HCT116 (cell line): ENCODE results near the gene PPP1R36. TPM values are rescaled to one million over a fixed set of nuclear protein-coding genes. Genes with fewer than 3 reads are reported as not detected.

Experiments
- ATAC-seq: fragments of 200-7000 bp; cut with Tn5 transposase; 2 replicates; pipeline ENCODE4 v1.9.1; 2020; ENCODE audit warnings: mild to moderate bottlenecking, moderate library complexity
- BruUV-seq: library from RNA; stranded (reverse); fragments of 400-500 nt; replicated peaks from 2 replicates; lab custom pipeline; 2021; lab: Mats Ljungman, UMichigan
- CTCF ChIA-PET: fragments of 300-600 bp; sonication (Branson Sonifier 250); formaldehyde crosslinking; loops from one replicate; lab custom pipeline; 2021; ENCODE audit warnings: antibody characterized with exemption; lab: Charles Lee
- POLR2A ChIA-PET: fragments of 300-600, 350-600 bp; sonication (Branson Sonifier 250); formaldehyde crosslinking; loops from one replicate; lab custom pipeline; 2021; ENCODE audit warnings: antibody characterized with exemption; lab: Charles Lee
- RAD21 ChIA-PET, 2 experiments: fragments of 300-600 bp; sonication (Branson Sonifier 250); formaldehyde crosslinking; loops; one replicate each; lab custom pipeline; 2023; ENCODE audit warnings: low total read pairs in 2 of 2; ENCODE audit not compliant: uncharacterized antibody in 2 of 2, unreplicated experiment in 2 of 2, low non-redundant PET in 1 of 2; lab: Charles Lee
- DNase-seq: peaks from one replicate; pipeline ENCODE4 v3.0.0-alpha.2; 2010; ENCODE audit warnings: low read depth, low spot score
- H2AFZ ChIP-seq: fragments of 200-600 bp; shearing (Covaris generic), sonication (generic); 2 replicates; pipeline ENCODE4 v1.6.1; 2017; ENCODE audit warnings: low read depth, mixed run types, mixed read lengths, antibody characterized with exemption, low read length; ENCODE audit not compliant: poor library complexity, severe bottlenecking
- H3K27ac ChIP-seq: 2 replicates; pipeline ENCODE4 v1.5.1; 2012; ENCODE audit warnings: low read depth, low read length
- H3K27me3 ChIP-seq: fragments of 200-600 bp; sonication (generic); 2 replicates; pipeline ENCODE4 v1.6.1; 2016; ENCODE audit warnings: mixed run types, low read length, mixed read lengths; ENCODE audit not compliant: insufficient read depth
- H3K36me3 ChIP-seq, 2 experiments: fragments of 200-500 bp in 1 of 2; fragments of 200-600 bp in 1 of 2; sonication (Bioruptor generic) in 1 of 2; sonication (generic) in 1 of 2; 2 replicates each; pipeline versions ENCODE4 v1.5.1 to v1.6.1; 2014 to 2016; ENCODE audit warnings: low read length in 2 of 2, inconsistent platforms in 1 of 2, mixed read lengths in 1 of 2, mixed run types in 1 of 2; ENCODE audit not compliant: insufficient read depth in 2 of 2, control insufficient read depth in 1 of 2
- H3K4me1 ChIP-seq, 2 experiments: fragments of 200-600 bp in 1 of 2; sonication (generic) in 1 of 2; 2 replicates each; pipeline versions ENCODE4 v1.5.1 to v1.6.1; 2012 to 2017; ENCODE audit warnings: low read length in 2 of 2, inconsistent platforms in 1 of 2, mild to moderate bottlenecking in 1 of 2, mixed read lengths in 1 of 2, mixed run types in 1 of 2, moderate library complexity in 1 of 2; ENCODE audit not compliant: insufficient read depth in 2 of 2, control insufficient read depth in 1 of 2
- H3K4me2 ChIP-seq: fragments of 200-600 bp; sonication (generic); 2 replicates; pipeline ENCODE4 v1.6.1; 2017; ENCODE audit warnings: mixed run types, low read length, mixed read lengths
- H3K4me3 ChIP-seq, 2 experiments: fragments of 200-600 bp in 1 of 2; sonication (generic) in 1 of 2; replicated peaks in 1 of 2; 2 replicates each; pipeline ENCODE4 v1.5.1; 2011 to 2016; ENCODE audit warnings: low read length in 2 of 2, control low read depth in 1 of 2, low read depth in 1 of 2, mild to moderate bottlenecking in 1 of 2, mixed read lengths in 1 of 2, mixed run types in 1 of 2
- H3K79me2 ChIP-seq: fragments of 200-600 bp; sonication (generic); 2 replicates; pipeline ENCODE4 v1.6.1; 2017; ENCODE audit warnings: mild to moderate bottlenecking, mixed run types, low read length, moderate library complexity, mixed read lengths; ENCODE audit not compliant: insufficient read depth
- H3K9ac ChIP-seq: fragments of 200-600 bp; sonication (generic); 2 replicates; pipeline ENCODE4 v1.6.1; 2016; ENCODE audit warnings: low read length, mixed read lengths
- H3K9me2 ChIP-seq: fragments of 200-600 bp; sonication (generic), shearing (Covaris generic); 2 replicates; pipeline ENCODE4 v1.6.1; 2017; ENCODE audit warnings: mixed run types, mild to moderate bottlenecking, moderate library complexity; ENCODE audit not compliant: insufficient read depth
- H3K9me3 ChIP-seq, 2 experiments: fragments of 200-500 bp in 1 of 2; fragments of 200-600 bp in 1 of 2; sonication (Bioruptor generic) in 1 of 2; sonication (generic) in 1 of 2; 2 replicates each; pipeline ENCODE4 v1.6.1; 2014 to 2017; ENCODE audit warnings: low read length in 2 of 2, mixed read lengths in 2 of 2, inconsistent platforms in 1 of 2, low read depth in 1 of 2, mild to moderate bottlenecking in 1 of 2, mixed run types in 1 of 2, moderate library complexity in 1 of 2; ENCODE audit not compliant: control insufficient read depth in 1 of 2, insufficient read depth in 1 of 2
- H4K20me1 ChIP-seq: fragments of 200-600 bp; sonication (generic), shearing (Covaris generic); 2 replicates; pipeline ENCODE4 v1.6.1; 2017; ENCODE audit warnings: mixed run types, mild to moderate bottlenecking, moderate library complexity; ENCODE audit not compliant: insufficient read depth
- CTCF ChIP-seq, 3 experiments: fragments of 200-600 bp in 1 of 3; sonication (generic) in 1 of 3; IDR thresholded peaks in 2 of 3; conservative IDR thresholded peaks in 1 of 3; 2 replicates each; pipeline ENCODE4 v1.5.1; 2012 to 2017; ENCODE audit warnings: low read depth in 2 of 3, low read length in 2 of 3, antibody characterized with exemption in 1 of 3, borderline replicate concordance in 1 of 3, control low read depth in 1 of 3, mild to moderate bottlenecking in 1 of 3, mixed read lengths in 1 of 3, mixed run types in 1 of 3, moderate library complexity in 1 of 3; ENCODE audit not compliant: insufficient read depth in 1 of 3
- RAD21 ChIP-seq: IDR thresholded peaks from 2 replicates; pipeline ENCODE4 v1.6.1; 2012; ENCODE audit warnings: low read depth, mild to moderate bottlenecking
- SRF ChIP-seq: IDR thresholded peaks from 2 replicates; pipeline ENCODE4 v1.6.1; 2012; ENCODE audit warnings: low read depth
- ZNF274 ChIP-seq: fragments of 200-500 bp; sonication (Bioruptor generic); IDR thresholded peaks from 2 replicates; pipeline ENCODE4 v1.6.1; 2014; ENCODE audit warnings: mild to moderate bottlenecking, low read depth, low read length, inconsistent platforms
- intact Hi-C: fragments of 100-400 bp; cut with micrococcal nuclease; formaldehyde crosslinking; loops from 2 replicates; pipeline ENCODE4 v1.10.0; 2022
- total RNA-seq: library from RNA; stranded (reverse); gene quantifications from one replicate; pipeline ENCODE4 v1.2.1, GENCODE V29; 2021; ENCODE audit not compliant: unreplicated experiment

PPP1R36 gene
- total RNA-seq, 1 experiment from 2014 or later: 0.47 TPM

- no peak overlapping the region for H2AFZ ChIP-seq
- no TSS peak for BruUV-seq
- RAD21 ChIA-PET: no interaction called here
- intact Hi-C loops: no loop called here
- H3K9ac ChIP-seq: peak overlapping the region; percentile 85
- no peaks in the 10 kb centered on the region for H3K27me3 ChIP-seq
- H3K9me3 ChIP-seq: no peaks in the 10 kb centered on the region
- no peak for TF ChIP-seq RAD21
- TF ChIP-seq CTCF (IDR thresholded peaks at IDR 0.05 in 2 of 3, conservative IDR thresholded peaks at IDR 0.05 in 1 of 3; ENCODE audit: borderline replicate concordance in 1 of 3, insufficient read depth in 1 of 3, low read depth in 2 of 3, low read length in 2 of 3): no peak
- TF ChIP-seq ZNF274: no peak
- TF ChIP-seq SRF: no peak
- peaks cover 30 to 51% of the 10 kb centered on the region in 2 experiments for H3K4me1 ChIP-seq
- peak overlapping the region; percentile 89 for H3K4me2 ChIP-seq
- POLR2A ChIA-PET: no interaction called here
- no peaks in the 10 kb centered on the region for H4K20me1 ChIP-seq
- peaks cover 76% of the 10 kb centered on the region for H3K79me2 ChIP-seq
- DNase-seq (no peak), ATAC-seq (peak; percentile 8)
- H3K4me3 ChIP-seq: peak overlapping the region; percentile 74 to 97
- CTCF ChIA-PET: interaction anchor here (3.2 kb wide), 1 partner anchor 8 kb away, joined by 9 read pairs; no protein-coding TSS in a partner anchor
- no peaks in the 10 kb centered on the region for H3K9me2 ChIP-seq
- H3K27ac ChIP-seq: peak overlapping the region; percentile 95
- H3K36me3 ChIP-seq: peaks cover 0 to 3% of the 10 kb centered on the region in 2 experiments; a peak in 1 of 4 replicates
These were observed 46.8 kb upstream of the PPP1R36 start for GRCh38 chr14:64502887-64503433.
